ENCODE measurements around the gene TIMP1. TPM values are rescaled to one million over a fixed set of nuclear protein-coding genes. Genes with fewer than 3 reads are reported as not detected.

TIMP1 gene
- total and polyA plus RNA-seq, 2 experiments from 2014 or later, result 4,277 to 13,908 TPM

GRCh38 chrX:47571896-47572295 is 10.3 kb upstream of the TIMP1 start:
- TF ChIP-seq EZH2 (IDR thresholded peaks at IDR 0.05; ENCODE audit: insufficient read depth, poor library complexity, severe bottlenecking) (no peak), EZH2phosphoT487 (IDR thresholded peaks at IDR 0.05; ENCODE audit: insufficient read depth, low read depth) (no peak)
- Histone ChIP-seq H3K36me3 (ENCODE audit: low read depth) (no peaks in the 10 kb centered on the region), H2AFZ (no peak overlapping the region), H3K9me2 (ENCODE audit: insufficient read depth) (no peaks in the 10 kb centered on the region), H3K4me3 (no peak overlapping the region), H3K27me3 (replicated peaks; ENCODE audit: insufficient read depth) (no peaks in the 10 kb centered on the region), H3K4me1 (ENCODE audit: insufficient read depth) (peaks cover 4% of the 10 kb centered on the region; the same call in 1 of the 2 replicates), H3K27ac (no peak overlapping the region), H3F3A (ENCODE audit: insufficient read depth) (no peaks in the 10 kb centered on the region), H3K4me2 (ENCODE audit: unreplicated experiment) (no peak overlapping the region), H3K79me2 (ENCODE audit: insufficient read depth) (no peaks in the 10 kb centered on the region), H4K20me1 (ENCODE audit: insufficient read depth) (no peaks in the 10 kb centered on the region), H3K9me3 (ENCODE audit: low read depth) (no peaks in the 10 kb centered on the region), H3K9ac (no peak overlapping the region)
- in situ Hi-C loops (cut with MboI), result no loop called here
- 96 to 97% methylated on average over 5 to 13 of the region's 13 CpGs for WGBS, 2 experiments (ENCODE audit: low coverage in 1 of 2, low lambda C conversion rate in 2 of 2, missing lambda C conversion rate in 2 of 2)
- no peak for DNase-seq

DNA sequence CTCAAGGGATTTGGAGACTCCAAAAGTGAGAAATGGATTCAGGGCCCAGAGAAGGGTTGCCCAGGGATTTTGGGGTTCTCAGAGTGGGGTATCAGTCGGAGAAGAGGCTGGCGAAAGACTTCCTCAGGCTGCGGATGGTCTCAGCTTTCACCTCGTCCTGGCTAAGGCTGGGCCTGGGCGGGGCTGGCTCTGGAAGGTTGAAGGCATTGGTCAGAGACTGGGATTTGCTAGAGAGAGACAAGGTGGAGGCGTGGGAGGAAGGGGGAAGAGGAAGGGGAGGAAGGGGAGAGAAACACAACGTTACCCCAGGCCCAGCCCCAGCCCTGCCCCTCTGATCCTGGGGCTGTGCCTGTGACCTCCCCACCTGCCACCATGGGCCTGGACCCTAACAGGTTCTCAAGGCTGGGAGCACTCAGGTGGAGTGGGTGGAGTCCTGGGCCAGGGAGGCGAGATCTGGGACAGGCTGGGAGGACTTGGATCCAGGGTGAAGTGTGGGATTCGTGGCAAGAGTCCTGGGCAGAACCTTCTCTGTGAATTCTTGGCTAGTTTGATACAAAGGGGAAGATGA is 9.4 kb upstream of the TIMP1 start:
- no peaks in the 10 kb centered on the region for H3K9me2 ChIP-seq (ENCODE audit: insufficient read depth)
- H3K4me1 ChIP-seq (ENCODE audit: insufficient read depth), result peaks cover 4% of the 10 kb centered on the region; the same call in 1 of the 2 replicates
- TF ChIP-seq EZH2 (IDR thresholded peaks at IDR 0.05; ENCODE audit: insufficient read depth, poor library complexity, severe bottlenecking) (no peak), EZH2phosphoT487 (IDR thresholded peaks at IDR 0.05; ENCODE audit: insufficient read depth, low read depth) (no peak)
- no peaks in the 10 kb centered on the region for H3K9me3 ChIP-seq (ENCODE audit: low read depth)
- WGBS, 2 experiments (ENCODE audit: low coverage in 1 of 2, low lambda C conversion rate in 2 of 2, missing lambda C conversion rate in 2 of 2), result 62 to 96% methylated on average over 4 to 9 of the region's 9 CpGs
- no peaks in the 10 kb centered on the region for H3F3A ChIP-seq (ENCODE audit: insufficient read depth)
- H2AFZ ChIP-seq, result no peak overlapping the region
- H3K4me3 ChIP-seq, result no peak overlapping the region; the same call in 1 of the 2 replicates
- H4K20me1 ChIP-seq (ENCODE audit: insufficient read depth), result no peaks in the 10 kb centered on the region
- no peak overlapping the region for H3K4me2 ChIP-seq (ENCODE audit: unreplicated experiment)
- in situ Hi-C loops (cut with MboI), result no loop called here
- no peak overlapping the region for H3K9ac ChIP-seq
- no peaks in the 10 kb centered on the region for H3K79me2 ChIP-seq (ENCODE audit: insufficient read depth)
- H3K27ac ChIP-seq, result peak overlapping the region; percentile 33; the same call in 1 of the 2 replicates
- no peaks in the 10 kb centered on the region for H3K27me3 ChIP-seq (replicated peaks; ENCODE audit: insufficient read depth)
- no peak for DNase-seq
- H3K36me3 ChIP-seq (ENCODE audit: low read depth), result no peaks in the 10 kb centered on the region

DNA sequence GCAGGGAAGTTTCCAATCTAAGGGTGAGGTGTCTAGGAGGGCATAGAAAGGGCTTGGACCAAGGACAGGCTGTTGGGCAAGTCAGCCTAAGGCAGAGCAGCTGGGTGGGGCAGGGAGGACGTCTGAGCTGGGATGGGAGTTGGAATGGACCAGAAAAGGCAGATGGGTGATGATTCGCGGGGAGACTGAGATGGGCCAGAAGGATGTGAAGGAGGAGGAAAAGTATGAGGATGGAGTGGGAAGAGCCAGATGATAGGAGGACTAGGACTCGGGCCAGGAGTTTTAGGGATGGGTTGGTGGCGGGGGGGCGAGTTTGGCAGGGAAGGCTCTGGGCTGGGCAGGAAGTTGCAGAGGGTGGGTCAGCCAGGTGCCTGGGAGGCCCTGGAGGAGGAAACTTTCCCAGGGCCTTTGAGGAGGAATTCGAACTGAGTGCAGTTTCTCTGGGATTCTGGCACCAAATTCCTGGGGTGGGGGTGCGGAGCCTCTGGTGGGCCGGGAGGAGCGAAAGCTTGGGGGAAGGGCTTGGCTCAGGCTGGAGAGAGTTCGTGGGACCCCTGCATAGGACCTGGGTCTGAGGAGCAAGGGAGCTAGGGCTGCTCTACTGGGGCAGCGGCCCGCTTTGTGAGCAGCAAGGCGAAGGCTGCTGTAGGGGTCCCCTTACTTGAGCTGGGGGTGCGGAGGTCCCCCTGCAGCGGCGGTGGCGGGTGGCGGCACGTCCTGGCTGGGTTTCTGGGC is 8.7 kb upstream of the TIMP1 start:
- Histone ChIP-seq H3K27me3 (replicated peaks; ENCODE audit: insufficient read depth) (no peaks in the 10 kb centered on the region), H3K4me1 (ENCODE audit: insufficient read depth) (peaks cover 4% of the 10 kb centered on the region; the same call in 1 of the 2 replicates), H3K9me3 (ENCODE audit: low read depth) (no peaks in the 10 kb centered on the region), H3K4me2 (ENCODE audit: unreplicated experiment) (no peak overlapping the region), H3K9me2 (ENCODE audit: insufficient read depth) (no peaks in the 10 kb centered on the region), H3F3A (ENCODE audit: insufficient read depth) (no peaks in the 10 kb centered on the region), H3K79me2 (ENCODE audit: insufficient read depth) (no peaks in the 10 kb centered on the region), H2AFZ (no peak overlapping the region), H3K4me3 (no peak overlapping the region; the same call in 1 of the 2 replicates), H4K20me1 (ENCODE audit: insufficient read depth) (no peaks in the 10 kb centered on the region), H3K9ac (peak overlapping the region; percentile 31; the same call in 1 of the 2 replicates), H3K36me3 (ENCODE audit: low read depth) (no peaks in the 10 kb centered on the region), H3K27ac (peak overlapping the region; percentile 33; the same call in 1 of the 2 replicates)
- peak; percentile 66 for DNase-seq
- in situ Hi-C loops (cut with MboI), result no loop called here
- TF ChIP-seq EZH2phosphoT487 (IDR thresholded peaks at IDR 0.05; ENCODE audit: insufficient read depth, low read depth) (no peak), EZH2 (IDR thresholded peaks at IDR 0.05; ENCODE audit: insufficient read depth, poor library complexity, severe bottlenecking) (no peak)
- WGBS, 2 experiments (ENCODE audit: low coverage in 1 of 2, low lambda C conversion rate in 2 of 2, missing lambda C conversion rate in 2 of 2), result 8 to 20% methylated on average over 6 to 18 of the region's 20 CpGs

- WGBS, 2 experiments (ENCODE audit: low coverage in 1 of 2, low lambda C conversion rate in 2 of 2, missing lambda C conversion rate in 2 of 2), result 54% methylated on average over 22 of the region's 41 CpGs; no CpG with 5 or more reads in 1 of the 2 experiments
- Histone ChIP-seq H3F3A (ENCODE audit: insufficient read depth) (peaks cover under 1% of the 10 kb centered on the region; the same call in 1 of the 2 replicates), H3K9ac (peak overlapping the region; percentile 31; the same call in 1 of the 2 replicates), H3K4me1 (ENCODE audit: insufficient read depth) (peaks cover 4% of the 10 kb centered on the region; the same call in 1 of the 2 replicates), H4K20me1 (ENCODE audit: insufficient read depth) (no peaks in the 10 kb centered on the region), H3K27ac (no peak overlapping the region), H2AFZ (no peak overlapping the region), H3K36me3 (ENCODE audit: low read depth) (no peaks in the 10 kb centered on the region), H3K9me3 (ENCODE audit: low read depth) (no peaks in the 10 kb centered on the region), H3K4me2 (ENCODE audit: unreplicated experiment) (no peak overlapping the region), H3K9me2 (ENCODE audit: insufficient read depth) (no peaks in the 10 kb centered on the region), H3K79me2 (ENCODE audit: insufficient read depth) (no peaks in the 10 kb centered on the region), H3K4me3 (no peak overlapping the region), H3K27me3 (replicated peaks; ENCODE audit: insufficient read depth) (no peaks in the 10 kb centered on the region)
- in situ Hi-C loops (cut with MboI), result no loop called here
- TF ChIP-seq EZH2phosphoT487 (IDR thresholded peaks at IDR 0.05; ENCODE audit: insufficient read depth, low read depth) (no peak), EZH2 (IDR thresholded peaks at IDR 0.05; ENCODE audit: insufficient read depth, poor library complexity, severe bottlenecking) (no peak)
- no peak for DNase-seq
Measured at GRCh38 chrX:47574076-47574546, 8.1 kb upstream of the TIMP1 start.

All from GM23248 (cell line).